Measurements from ENCODE around the gene LRRN4CL. TPM values are rescaled to one million over a fixed set of nuclear protein-coding genes. Genes with fewer than 3 reads are reported as not detected.

LRRN4CL gene
- 3.3 and 4.9 TPM in 2 replicates for total RNA-seq

DNA sequence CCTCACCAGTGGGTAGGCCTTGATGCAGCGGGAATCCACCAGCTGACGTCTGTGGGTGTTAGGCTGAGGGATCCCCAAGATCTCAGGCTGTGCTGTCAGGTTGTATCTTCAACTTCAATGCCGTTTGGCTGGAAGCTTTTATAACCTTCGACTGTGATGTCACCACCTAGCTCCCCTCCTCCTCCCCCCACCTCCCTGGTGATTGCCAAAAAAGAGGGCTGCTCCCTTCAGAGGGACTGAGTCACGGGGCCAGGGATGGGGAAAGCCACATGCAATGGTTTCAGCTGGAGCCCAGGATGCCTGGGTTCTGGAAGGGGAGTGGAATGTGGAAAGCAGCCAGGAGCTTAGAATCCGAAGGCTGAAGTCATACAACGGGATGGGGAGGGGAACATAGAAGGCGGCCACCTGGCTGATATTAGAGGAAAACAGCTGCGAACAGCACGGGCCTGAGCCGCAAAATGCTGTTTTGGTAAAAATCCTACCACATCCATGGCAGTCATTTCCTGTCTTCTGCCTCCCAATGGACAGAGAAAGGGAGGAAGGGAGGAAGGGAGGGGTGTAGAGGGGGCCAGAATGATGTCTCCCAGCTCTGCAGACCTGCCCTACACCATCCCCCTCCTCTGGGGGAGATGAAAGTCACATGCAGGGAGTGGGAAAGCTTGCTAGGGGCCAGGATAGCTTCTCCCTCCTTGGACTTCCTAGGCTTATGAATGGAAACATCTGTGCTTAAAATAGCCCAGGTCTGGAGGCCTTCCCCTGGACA lies at the start of gene LRRN4CL:
Gene LRRN4CL (minus strand): TSS at position 110 of the 763 bp plus-strand sequence. CDS start 1,022 bp downstream, outside the sequence.

DNA sequence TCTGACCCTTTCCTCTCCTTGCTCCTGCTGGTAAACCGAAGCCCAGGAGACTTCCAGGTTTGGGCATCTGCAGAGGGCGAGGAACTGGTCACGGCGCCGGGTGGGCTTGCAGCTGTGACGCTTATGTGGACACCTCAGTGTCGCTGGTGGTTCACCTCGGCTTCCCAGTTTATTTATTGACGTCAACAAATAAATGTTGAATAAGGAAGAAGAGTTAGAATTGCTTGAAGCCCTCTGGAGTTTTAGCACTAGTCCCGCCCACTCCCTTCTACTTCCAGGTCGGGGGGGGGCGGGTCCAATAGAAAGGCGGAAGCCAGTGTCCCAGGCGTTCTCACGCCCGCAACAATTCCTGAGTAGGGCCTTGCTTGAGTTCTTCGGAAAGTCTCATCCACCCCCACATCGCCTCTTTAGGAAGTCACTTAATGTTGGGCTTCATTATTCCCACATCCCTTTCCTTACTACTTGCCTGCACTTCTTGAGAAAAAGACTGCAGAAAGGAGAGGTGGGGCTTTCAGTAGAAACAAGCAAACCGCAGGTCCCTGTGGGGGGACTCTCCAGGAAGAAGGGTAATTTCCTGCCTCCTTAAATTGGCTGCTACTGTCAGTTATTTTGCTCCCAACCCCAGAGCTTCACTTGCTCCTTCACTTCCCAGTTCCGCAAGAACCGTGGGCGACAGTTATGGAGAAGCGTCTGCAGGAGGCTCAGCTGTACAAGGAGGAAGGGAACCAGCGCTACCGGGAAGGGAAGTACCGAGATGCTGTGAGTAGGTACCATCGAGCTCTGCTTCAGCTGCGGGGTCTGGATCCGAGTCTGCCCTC lies 39.0 kb upstream of the LRRN4CL start, which contains the start of gene TTC9C:
Gene TTC9C (plus strand): TSS at position 316 of the 818 bp plus-strand sequence. CDS start 363 bp downstream, at position 679.

DNA sequence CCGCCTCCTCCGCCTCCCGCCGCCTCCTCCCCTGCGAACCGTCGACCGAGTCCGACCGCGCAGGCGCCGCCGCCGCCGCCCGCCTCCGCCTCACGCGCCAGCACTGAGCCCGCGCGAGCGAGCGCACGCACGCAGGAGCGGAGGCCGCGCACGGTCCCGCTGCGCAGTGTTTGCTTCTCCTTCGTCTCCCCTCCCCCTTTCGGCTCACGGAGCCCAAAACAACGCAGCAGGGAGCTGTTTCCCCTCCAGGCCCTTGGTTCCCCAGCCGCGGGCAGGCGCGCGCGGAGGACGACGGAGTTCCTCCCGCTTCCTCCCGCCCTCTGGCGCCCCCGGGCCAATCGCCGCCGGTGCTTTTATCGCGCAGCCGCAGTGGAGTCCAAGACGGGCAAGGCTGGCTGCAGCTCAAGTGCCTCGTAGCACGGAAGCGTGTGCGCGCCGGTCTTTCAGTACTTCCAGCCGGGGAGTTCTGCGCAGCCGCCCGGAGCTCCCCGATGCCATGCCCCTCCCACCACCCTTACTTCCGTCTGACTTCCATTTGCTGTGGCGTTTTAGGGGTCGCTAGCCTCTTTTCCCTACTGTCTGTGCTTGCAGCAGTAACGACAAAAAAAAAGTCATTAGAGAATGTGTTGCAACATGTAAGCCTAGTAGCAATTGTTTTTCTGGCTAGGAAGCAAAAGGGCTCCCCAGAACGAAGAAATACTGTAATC lies 38.0 kb upstream of the LRRN4CL start, which contains the start of gene HNRNPUL2:
Gene HNRNPUL2 (minus strand): TSS at position 293 of the 707 bp plus-strand sequence. CDS start 301 bp downstream, outside the sequence.

DNA sequence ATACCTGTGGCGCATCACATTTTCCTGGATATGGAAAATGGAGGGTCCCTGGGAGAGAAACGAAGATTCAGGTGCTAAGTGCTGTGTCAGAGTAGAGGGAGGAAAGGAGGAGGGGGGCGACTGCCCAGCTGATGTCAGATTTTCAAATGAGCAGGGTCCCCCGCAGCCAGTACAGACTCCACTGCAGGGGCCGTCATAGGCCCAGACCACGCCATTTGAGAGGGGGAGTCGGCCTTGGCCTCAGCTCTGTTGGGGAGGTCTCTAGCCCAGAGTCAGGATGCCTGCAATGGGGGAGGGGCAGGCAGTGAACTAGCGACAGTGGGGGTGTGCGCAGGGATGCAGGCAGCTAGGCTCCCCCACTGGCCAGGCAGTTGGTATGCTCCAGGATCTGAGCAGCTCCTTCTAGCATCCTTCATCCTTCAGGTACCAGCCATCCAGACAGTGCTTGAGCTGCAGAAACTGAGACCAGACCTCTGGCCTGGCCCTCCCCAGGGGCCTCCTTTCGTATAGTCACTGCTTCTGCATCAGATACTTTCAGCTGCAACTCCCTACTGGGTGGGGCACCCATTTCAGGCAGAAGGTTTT lies 18.0 kb upstream of the LRRN4CL start, which contains the start of the genes BSCL2 and GNG3:
Gene BSCL2 (minus strand): TSS at position 148 of the 585 bp plus-strand sequence. CDS start 229 bp downstream, outside the sequence.
Gene GNG3 (plus strand): TSS at position 400 of the 585 bp plus-strand sequence. CDS start 620 bp downstream, outside the sequence.

DNA sequence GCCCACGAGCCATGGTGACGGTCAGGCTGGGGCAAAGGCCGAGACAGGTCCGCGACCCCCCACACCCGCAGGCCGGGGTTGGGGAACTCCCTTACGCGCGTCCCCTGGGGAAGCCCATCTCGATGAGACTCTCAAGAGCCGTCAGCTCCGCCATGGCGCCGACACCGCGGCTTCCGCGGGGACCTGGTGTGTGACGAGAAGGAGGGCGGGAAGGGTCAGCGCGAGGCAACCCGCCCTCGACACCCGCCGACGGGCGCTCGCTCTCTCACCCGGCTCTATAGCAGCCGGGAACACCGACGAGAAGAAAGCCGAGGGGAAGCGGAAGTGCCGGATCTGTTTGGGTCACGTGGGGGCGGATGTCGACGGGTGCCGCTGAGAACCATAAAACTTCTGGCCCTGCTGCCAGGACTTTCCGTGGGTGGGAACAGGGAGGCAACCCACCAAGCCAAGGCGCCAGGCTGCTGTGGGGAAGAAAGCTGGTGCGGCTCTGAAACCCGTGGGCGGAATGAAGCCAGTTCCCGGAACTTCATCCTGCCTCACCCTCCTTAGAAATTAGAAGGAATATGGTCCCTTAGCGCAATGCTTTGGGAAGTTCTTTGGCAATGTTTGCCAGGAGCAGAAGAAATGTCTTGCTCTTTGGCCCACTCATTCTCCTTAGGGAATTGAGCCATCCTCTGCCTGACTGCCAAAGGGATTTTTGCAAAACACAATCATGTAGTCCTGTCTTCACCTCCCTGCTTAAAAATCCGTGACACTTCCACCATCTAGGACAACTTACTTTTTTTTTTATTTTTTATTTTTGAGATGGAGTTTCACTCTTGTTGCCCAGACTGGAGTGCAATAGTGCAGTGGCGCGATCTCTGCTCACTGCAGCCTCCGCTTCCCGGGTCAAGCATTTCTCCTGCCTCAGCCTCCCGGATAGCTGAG lies 10.3 kb downstream of the LRRN4CL start, which contains the start of gene UBXN1:
Gene UBXN1 (minus strand): TSS at position 304 of the 927 bp plus-strand sequence. CDS start 150 bp downstream, at position 154.

DNA sequence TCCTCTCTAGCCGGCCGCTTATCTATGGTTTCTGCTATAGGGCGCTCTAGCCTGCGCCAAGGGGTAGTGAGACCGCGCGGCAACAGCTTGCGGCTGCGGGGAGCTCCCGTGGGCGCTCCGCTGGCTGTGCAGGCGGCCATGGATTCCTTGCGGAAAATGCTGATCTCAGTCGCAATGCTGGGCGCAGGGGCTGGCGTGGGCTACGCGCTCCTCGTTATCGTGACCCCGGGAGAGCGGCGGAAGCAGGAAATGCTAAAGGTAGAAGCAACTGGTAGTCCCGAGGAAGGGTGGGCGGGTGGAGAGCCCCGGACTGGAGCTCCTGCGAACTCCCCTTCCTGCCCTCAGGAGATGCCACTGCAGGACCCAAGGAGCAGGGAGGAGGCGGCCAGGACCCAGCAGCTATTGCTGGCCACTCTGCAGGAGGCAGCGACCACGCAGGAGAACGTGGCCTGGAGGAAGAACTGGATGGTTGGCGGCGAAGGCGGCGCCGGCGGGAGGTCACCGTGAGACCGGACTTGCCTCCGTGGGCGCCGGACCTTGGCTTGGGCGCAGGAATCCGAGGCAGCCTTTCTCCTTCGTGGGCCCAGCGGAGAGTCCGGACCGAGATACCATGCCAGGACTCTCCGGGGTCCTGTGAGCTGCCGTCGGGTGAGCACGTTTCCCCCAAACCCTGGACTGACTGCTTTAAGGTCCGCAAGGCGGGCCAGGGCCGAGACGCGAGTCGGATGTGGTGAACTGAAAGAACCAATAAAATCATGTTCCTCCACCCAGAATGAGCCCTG lies 17.5 kb downstream of the LRRN4CL start, which contains the start of the genes LBHD1 and UQCC3:
Gene LBHD1 (minus strand): TSS at position 660 of the 782 bp plus-strand sequence. CDS start 2,236 bp downstream, outside the sequence.
Gene UQCC3 (plus strand): TSS at position 66 of the 782 bp plus-strand sequence. CDS start 73 bp downstream, at position 139.

DNA sequence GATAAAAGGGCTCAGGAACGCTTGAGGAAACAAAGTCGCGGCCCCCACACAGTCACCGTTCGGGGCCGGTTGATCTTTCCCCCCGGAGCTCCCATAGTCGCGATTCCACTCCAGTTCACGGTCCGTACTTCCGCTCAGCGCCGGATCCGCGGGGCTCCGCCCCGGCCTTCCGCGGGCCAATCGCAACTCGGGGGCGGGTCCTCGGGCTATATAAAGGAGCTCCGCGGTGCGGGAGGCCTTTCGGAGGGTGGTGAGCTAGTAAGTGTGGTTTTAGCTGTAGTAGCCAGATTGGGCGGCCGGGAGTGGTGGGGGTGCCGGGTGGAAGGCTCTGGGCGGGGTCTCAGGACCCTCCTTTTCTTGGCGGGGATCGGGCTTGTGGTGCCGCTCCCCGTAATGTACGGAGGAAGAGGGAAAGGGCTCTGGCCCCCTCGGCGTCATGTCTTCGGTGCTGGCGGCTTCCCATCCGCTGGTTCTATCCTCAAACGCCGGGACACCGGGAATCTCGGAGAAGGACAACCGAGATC lies 24.2 kb downstream of the LRRN4CL start, which contains the start of the genes C11orf98 and CSKMT:
Gene C11orf98 (minus strand): TSS at position 136 of the 524 bp plus-strand sequence. CDS start 41 bp downstream, at position 95.
Gene CSKMT (plus strand): TSS at position 238 of the 524 bp plus-strand sequence. CDS start 568 bp downstream, outside the sequence.

DNA sequence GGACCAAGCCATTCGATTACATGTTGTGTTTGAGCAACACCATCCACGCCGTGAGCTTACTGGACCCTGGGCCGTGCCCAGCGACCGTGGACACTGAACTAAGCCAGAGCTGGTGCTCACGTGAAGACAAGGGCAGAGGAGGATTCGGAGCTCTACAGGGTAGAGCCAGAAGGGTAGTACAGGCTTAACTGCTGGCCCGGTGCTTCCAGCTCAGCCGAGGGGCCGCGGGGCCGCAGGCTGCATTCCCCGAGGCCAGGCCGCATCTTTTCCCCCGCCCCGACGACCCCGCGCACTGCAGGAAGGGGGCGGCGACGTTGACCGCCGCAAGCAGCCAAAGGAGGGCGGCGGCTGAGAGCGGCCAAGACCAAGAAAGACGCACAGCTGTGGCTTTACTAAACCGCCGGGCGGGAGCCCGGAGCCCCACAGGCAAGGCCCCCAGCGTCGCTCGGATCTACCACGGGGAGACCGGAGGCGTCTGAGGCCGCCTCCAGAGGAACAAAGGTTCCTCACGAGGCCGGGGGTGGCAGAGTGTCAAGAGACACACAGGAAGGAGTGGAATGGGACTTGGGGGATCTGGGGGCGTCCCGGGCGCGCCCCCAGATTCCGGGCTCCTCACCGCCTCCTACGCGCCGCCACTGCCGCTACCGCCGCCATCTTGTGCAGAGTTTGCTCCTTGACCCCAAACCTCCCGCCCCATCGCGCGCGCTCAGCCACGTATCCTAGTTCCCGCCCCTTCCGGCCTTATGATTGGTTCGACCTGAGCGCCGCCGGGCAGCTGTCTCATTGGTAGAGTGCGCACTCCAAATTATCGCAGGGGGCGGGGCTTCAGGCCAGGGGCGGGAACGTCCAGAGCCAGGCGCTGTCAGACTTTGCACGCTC lies 43.1 kb downstream of the LRRN4CL start, which contains the start of gene GANAB:
Gene GANAB (minus strand): TSS at position 668 of the 879 bp plus-strand sequence. CDS start 14 bp downstream, at position 654.

Other genes with a start within 250 kb of the LRRN4CL start
- gene AHNAK, start 142.7 kb downstream of the LRRN4CL start, total RNA-seq = 498 and 644 TPM in 2 replicates
- 1,318 and 1,351 TPM in 2 replicates for gene EEF1G, start 115.6 kb downstream of the LRRN4CL start, total RNA-seq
- gene TUT1, start 98.0 kb downstream of the LRRN4CL start, total RNA-seq = 8.7 and 9.2 TPM in 2 replicates
- gene MTA2, start 87.7 kb downstream of the LRRN4CL start, total RNA-seq = 70.8 and 86.8 TPM in 2 replicates
- gene EML3, start 76.8 kb downstream of the LRRN4CL start, total RNA-seq = 23.8 and 38.6 TPM in 2 replicates
- gene ROM1, start 76.3 kb downstream of the LRRN4CL start, total RNA-seq = 3.1 and 5.8 TPM in 2 replicates
- gene B3GAT3, start 67.5 kb downstream of the LRRN4CL start, total RNA-seq = 48.9 and 82.7 TPM in 2 replicates
- gene GANAB, start 42.9 kb downstream of the LRRN4CL start, total RNA-seq = 612 and 660 TPM in 2 replicates
- 24.5 and 26.9 TPM in 2 replicates for gene INTS5, start 36.2 kb downstream of the LRRN4CL start, total RNA-seq
- 13.4 and 18.3 TPM in 2 replicates for gene C11orf98, start 24.3 kb downstream of the LRRN4CL start, total RNA-seq
- gene CSKMT, start 24.2 kb downstream of the LRRN4CL start, total RNA-seq = 4.2 and 4.5 TPM in 2 replicates
- 6.6 and 7.5 TPM in 2 replicates for gene UQCC3, start 17.9 kb downstream of the LRRN4CL start, total RNA-seq
- gene LBHD1, start 17.3 kb downstream of the LRRN4CL start, total RNA-seq = 3.0 and 3.9 TPM in 2 replicates
- gene UBXN1, start 10.5 kb downstream of the LRRN4CL start, total RNA-seq = 80.9 and 85.2 TPM in 2 replicates
- 54.8 and 59.1 TPM in 2 replicates for gene BSCL2, start 17.9 kb upstream of the LRRN4CL start, total RNA-seq
- 0.13 TPM in 1 of 2 replicates, not detected in the other for gene GNG3, start 18.1 kb upstream of the LRRN4CL start, total RNA-seq
- gene HNRNPUL2, start 37.9 kb upstream of the LRRN4CL start, total RNA-seq = 13.3 and 15.4 TPM in 2 replicates
- 27.5 and 28.9 TPM in 2 replicates for gene TTC9C, start 39.0 kb upstream of the LRRN4CL start, total RNA-seq
- 10.3 and 11.7 TPM in 2 replicates for gene ZBTB3, start 64.6 kb upstream of the LRRN4CL start, total RNA-seq
- 51.6 and 51.7 TPM in 2 replicates for gene POLR2G, start 72.0 kb upstream of the LRRN4CL start, total RNA-seq
- gene TAF6L, start 81.9 kb upstream of the LRRN4CL start, total RNA-seq = 19.3 and 27.2 TPM in 2 replicates
- gene TMEM179B, start 97.9 kb upstream of the LRRN4CL start, total RNA-seq = 48.9 and 50.0 TPM in 2 replicates
- 13.3 and 16.2 TPM in 2 replicates for gene TMEM223, start 102.5 kb upstream of the LRRN4CL start, total RNA-seq
- 26.1 and 39.4 TPM in 2 replicates for gene NXF1, start 115.9 kb upstream of the LRRN4CL start, total RNA-seq
- gene STX5, start 142.5 kb upstream of the LRRN4CL start, total RNA-seq = 35.5 and 44.3 TPM in 2 replicates
- gene TEX54, start 143.3 kb upstream of the LRRN4CL start, total RNA-seq = not detected in 2 replicates
- 25.4 and 46.1 TPM in 2 replicates for gene WDR74, start 150.1 kb upstream of the LRRN4CL start, total RNA-seq
- gene SLC3A2, start 191.4 kb upstream of the LRRN4CL start, total RNA-seq = 104 and 190 TPM in 2 replicates
- not detected in 2 replicates for gene CHRM1, start 231.8 kb upstream of the LRRN4CL start, total RNA-seq

Measured in smooth muscle cell of the pulmonary artery (primary cell).